MM.1S (cell line): ENCODE measurements around the gene PAN2.

Source experiments
- CTCF ChIP-seq: fragments of 300-600 bp; sonication (generic); IDR thresholded peaks from 2 replicates; pipeline ENCODE4 v1.5.1; 2016; ENCODE audit warnings: antibody characterized with exemption, low read length, mixed read lengths
- EZH2 ChIP-seq: fragments of 300-600 bp; sonication (generic); optimal IDR thresholded peaks from 2 replicates; pipeline ENCODE3; 2017; ENCODE audit warnings: low read depth, mild to moderate bottlenecking, antibody characterized with exemption, low read length, mixed read lengths

GRCh38 chr12:56330936-56331490 is 2.8 kb downstream of the PAN2 start:
- no peak for TF ChIP-seq CTCF
- no peak for TF ChIP-seq EZH2
